HepG2 (cell line): Measurements from ENCODE around the gene INSYN2B. TPM values are rescaled to one million over a fixed set of nuclear protein-coding genes. Genes with fewer than 3 reads are reported as not detected.

Source experiments
- ATAC-seq: fragments of 200-7000 bp; cut with Tn5 transposase; 3 replicates; pipeline ENCODE4 v1.9.1; 2020; ENCODE audit warnings: mild to moderate bottlenecking, moderate library complexity
- Bru-seq: library from RNA; stranded (reverse); fragments of 400-500 nt; gene quantifications from one replicate; lab custom pipeline; 2021; lab: Mats Ljungman, UMichigan
- BruChase-seq, 2 experiments: library from RNA; stranded (reverse); fragments of 400-500 nt; gene quantifications; one replicate each; lab custom pipeline; 2021; lab: Mats Ljungman, UMichigan
- BruUV-seq: library from RNA; stranded (reverse); fragments of 400-500 nt; replicated peaks from 2 replicates; lab custom pipeline; 2021; lab: Mats Ljungman, UMichigan
- CTCF ChIA-PET: fragments of 300-600 bp; formaldehyde crosslinking; extraction: SDS; loops from one replicate; lab custom pipeline; 2021; ENCODE audit warnings: low total read pairs, inconsistent platforms, low intra/inter-chr PET ratio; lab: Yijun Ruan, JAX
- POLR2A ChIA-PET: fragments of 350-600 bp; sonication (Branson Sonifier 250); formaldehyde crosslinking; loops from one replicate; lab custom pipeline; 2020; ENCODE audit warnings: antibody characterized with exemption, inconsistent platforms; lab: Yijun Ruan, JAX
- DNase-seq: peaks from one replicate; pipeline ENCODE4 v3.0.0-alpha.2; 2015; ENCODE audit warnings: low spot score
- FAIRE-seq: peaks from 3 replicates; lab custom pipeline; 2011; peaks lifted over from hg19 to GRCh38; lab: Jason Lieb, UNC
- H2AFZ ChIP-seq: one replicate; pipeline ENCODE4 v1.6.1; 2011; ENCODE audit warnings: low read length, inconsistent platforms
- H3K27ac ChIP-seq: fragments of 300-600 bp; 3 replicates; pipeline ENCODE4 v1.8.0; 2011; ENCODE audit warnings: mixed run types, mild to moderate bottlenecking, mixed read lengths, low read length, inconsistent platforms; ENCODE audit not compliant: insufficient read depth; ENCODE audit errors: extremely low read length
- H3K27me3 ChIP-seq, 2 experiments: fragments of 200-600 bp in 1 of 2; 2 replicates in 1 of 2; 3 replicates in 1 of 2; pipeline versions ENCODE4 v1.6.0 to v1.8.0; 2011; ENCODE audit warnings: low read length in 2 of 2, mild to moderate bottlenecking in 2 of 2, moderate library complexity in 2 of 2, inconsistent platforms in 1 of 2; ENCODE audit not compliant: insufficient read depth in 2 of 2, control insufficient read depth in 1 of 2
- H3K36me3 ChIP-seq, 2 experiments: fragments of 200-600 bp in 1 of 2; replicated peaks in 1 of 2; 2 replicates in 1 of 2; 3 replicates in 1 of 2; pipeline versions ENCODE4 v1.5.1 to v1.8.0; 2011; ENCODE audit warnings: low read length in 2 of 2, inconsistent platforms in 1 of 2; ENCODE audit not compliant: insufficient read depth in 2 of 2, control insufficient read depth in 1 of 2
- H3K4me1 ChIP-seq: 2 replicates; pipeline ENCODE4 v1.5.1; 2012; ENCODE audit warnings: low read length, inconsistent platforms; ENCODE audit not compliant: insufficient read depth
- H3K4me2 ChIP-seq: 2 replicates; pipeline ENCODE4 v1.6.0; 2011; ENCODE audit warnings: low read depth, low read length, inconsistent platforms
- H3K4me3 ChIP-seq, 3 experiments: fragments of 200-600 bp in 1 of 3; sonication (generic), shearing (Covaris generic) in 1 of 3; replicated peaks in 1 of 3; 2 replicates each; pipeline ENCODE4 v1.5.1; 2011 to 2016; ENCODE audit warnings: low read length in 3 of 3, inconsistent platforms in 2 of 3, low read depth in 2 of 3, mild to moderate bottlenecking in 2 of 3, control low read depth in 1 of 3, mixed read lengths in 1 of 3; ENCODE audit not compliant: insufficient read depth in 1 of 3
- H3K79me2 ChIP-seq: one replicate; pipeline ENCODE4 v1.6.1; 2011; ENCODE audit warnings: low read length, inconsistent platforms; ENCODE audit not compliant: insufficient read depth
- H3K9ac ChIP-seq: 2 replicates; pipeline ENCODE4 v1.6.0; 2011; ENCODE audit warnings: mild to moderate bottlenecking, low read depth, low read length, inconsistent platforms; ENCODE audit not compliant: insufficient read depth
- H3K9me3 ChIP-seq: 2 replicates; pipeline ENCODE4 v1.5.1; 2012; ENCODE audit warnings: mild to moderate bottlenecking, low read length
- H4K20me1 ChIP-seq: 2 replicates; pipeline ENCODE4 v1.6.0; 2011; ENCODE audit warnings: inconsistent platforms, mild to moderate bottlenecking, low read length, moderate library complexity; ENCODE audit not compliant: insufficient read depth
- CTCF ChIP-seq: sonication (generic); formaldehyde crosslinking; IDR thresholded peaks from 2 replicates; pipeline ENCODE4 v1.5.0; 2020; ENCODE audit warnings: mild to moderate bottlenecking, missing genetic modification reagents, moderate library complexity
- FOXM1 ChIP-seq: sonication (generic); formaldehyde crosslinking; IDR thresholded peaks from 2 replicates; pipeline ENCODE4 v1.5.0; 2020; ENCODE audit warnings: missing genetic modification reagents
- SMC3 ChIP-seq: IDR thresholded peaks from 2 replicates; pipeline ENCODE4 v1.6.1; 2011; ENCODE audit warnings: low read length, improper control_type of control experiment
- TBP ChIP-seq: sonication (generic); formaldehyde crosslinking; IDR thresholded peaks from 2 replicates; pipeline ENCODE4 v1.5.0; 2020; ENCODE audit warnings: missing genetic modification reagents
- XRCC5 ChIP-seq: fragments of 200-400 bp; formaldehyde crosslinking; optimal IDR thresholded peaks from 2 replicates; pipeline ENCODE3; 2017; ENCODE audit warnings: mild to moderate bottlenecking, low read length
- WGBS: methylation state at CpG from one replicate; pipeline ENCODE4 v1.1.6; 2017; ENCODE audit warnings: low lambda C conversion rate; 5-methylcytosine and 5-hydroxymethylcytosine counted together
- in situ Hi-C: cut with HindIII; loops from 2 replicates; pipeline ENCODE4 v1.10.0; 2017; ENCODE audit warnings: low pct_unique_long_range_greater_than_20kb; ENCODE audit not compliant: extremely low pct_ligation_motif_present
- intact Hi-C: fragments of 100-400 bp; cut with micrococcal nuclease; formaldehyde crosslinking; loops from one replicate; pipeline ENCODE4 v1.10.0; 2022; ENCODE audit not compliant: unreplicated experiment
- long read RNA-seq, 2 experiments: library from RNA in 1 of 2; library from polyadenylated mRNA in 1 of 2; stranded (forward) in 1 of 2; unstranded in 1 of 2; transcript quantifications; one replicate each; pipeline ENCODE4 v2.0.0, GENCODE V29; 2019 to 2022
- polyA minus RNA-seq, 3 experiments: library from RNA; depleted of rRNA, polyadenylated mRNA; stranded (reverse); fragments of >200 nt; gene quantifications; 2 replicates each; pipeline ENCODE4 v1.2.3, GENCODE V29; 2011; ENCODE audit warnings: low replicate concordance in 1 of 3
- polyA plus RNA-seq, 8 experiments: library from polyadenylated mRNA; depleted of rRNA in 3 of 8; stranded (reverse) in 7 of 8; unstranded in 1 of 8; fragments of >200 nt; fragmentation: Illumina TruSeq in 4 of 8; extraction: Trizol in 4 of 8; gene quantifications; 2 replicates each; pipeline versions ENCODE4 v1.2.1 to v1.2.3, GENCODE V29; 2011 to 2016; ENCODE audit warnings: low read depth in 4 of 8, missing spikeins in 1 of 8, mixed read lengths in 1 of 8; ENCODE audit not compliant: insufficient read depth in 1 of 8
- total RNA-seq, 5 experiments: library from RNA; depleted of rRNA; stranded (reverse); fragments of >200 nt; fragmentation: Illumina TruSeq; extraction: Trizol; gene quantifications; 2 replicates each; pipeline ENCODE4 v1.2.3, GENCODE V29; 2016; ENCODE audit warnings: low read depth in 1 of 5

INSYN2B gene
- not detected in 2 replicates for total RNA-seq (2016; rRNA removed; fragmentation: Illumina TruSeq; extraction: Trizol)
- total RNA-seq (2016; cell fraction: cytosol; rRNA removed; fragmentation: Illumina TruSeq; extraction: Trizol; ENCODE audit: low read depth): not detected in 2 replicates
- not detected in 2 replicates for total RNA-seq (2016; cell fraction: insoluble cytoplasmic fraction; rRNA removed; fragmentation: Illumina TruSeq; extraction: Trizol)
- total RNA-seq (2016; cell fraction: membrane; rRNA removed; fragmentation: Illumina TruSeq; extraction: Trizol): not detected in 2 replicates
- total RNA-seq (2016; cell fraction: nucleus; rRNA removed; fragmentation: Illumina TruSeq; extraction: Trizol): not detected in 2 replicates
- polyA plus RNA-seq (2011; rRNA removed): not detected in 2 replicates
- not detected in 2 replicates for polyA plus RNA-seq (2011; cell fraction: cytosol; rRNA removed)
- not detected in 2 replicates for polyA plus RNA-seq (2011; cell fraction: nucleus; rRNA removed)
- polyA plus RNA-seq (2012): not detected in 2 replicates
- not detected in 2 replicates for polyA plus RNA-seq (2016; cell fraction: cytosol; fragmentation: Illumina TruSeq; extraction: Trizol; ENCODE audit: low read depth)
- not detected in 2 replicates for polyA plus RNA-seq (2016; cell fraction: insoluble cytoplasmic fraction; fragmentation: Illumina TruSeq; extraction: Trizol; ENCODE audit: low read depth)
- polyA plus RNA-seq (2016; cell fraction: membrane; fragmentation: Illumina TruSeq; extraction: Trizol; ENCODE audit: low read depth): not detected in 2 replicates
- polyA plus RNA-seq (2016; cell fraction: nucleus; fragmentation: Illumina TruSeq; extraction: Trizol; ENCODE audit: insufficient read depth, low read depth): not detected in 2 replicates
- 0.05 TPM in 1 of 2 replicates, not detected in the other for polyA minus RNA-seq (2011; rRNA and poly(A)+ RNA removed; ENCODE audit: low replicate concordance)
- polyA minus RNA-seq (2011; cell fraction: cytosol; rRNA and poly(A)+ RNA removed): not detected in 2 replicates
- polyA minus RNA-seq (2011; cell fraction: nucleus; rRNA and poly(A)+ RNA removed): not detected in 2 replicates
- not detected for Bru-seq, nascent RNA
- BruChase-seq, experiment 1, labeled RNA remaining after a 6-hour chase: not detected
- BruChase-seq, experiment 2, labeled RNA remaining after a 2-hour chase: not detected
- long read RNA-seq, experiment 1: 0 reads
- long read RNA-seq, experiment 2: 0 reads

DNA sequence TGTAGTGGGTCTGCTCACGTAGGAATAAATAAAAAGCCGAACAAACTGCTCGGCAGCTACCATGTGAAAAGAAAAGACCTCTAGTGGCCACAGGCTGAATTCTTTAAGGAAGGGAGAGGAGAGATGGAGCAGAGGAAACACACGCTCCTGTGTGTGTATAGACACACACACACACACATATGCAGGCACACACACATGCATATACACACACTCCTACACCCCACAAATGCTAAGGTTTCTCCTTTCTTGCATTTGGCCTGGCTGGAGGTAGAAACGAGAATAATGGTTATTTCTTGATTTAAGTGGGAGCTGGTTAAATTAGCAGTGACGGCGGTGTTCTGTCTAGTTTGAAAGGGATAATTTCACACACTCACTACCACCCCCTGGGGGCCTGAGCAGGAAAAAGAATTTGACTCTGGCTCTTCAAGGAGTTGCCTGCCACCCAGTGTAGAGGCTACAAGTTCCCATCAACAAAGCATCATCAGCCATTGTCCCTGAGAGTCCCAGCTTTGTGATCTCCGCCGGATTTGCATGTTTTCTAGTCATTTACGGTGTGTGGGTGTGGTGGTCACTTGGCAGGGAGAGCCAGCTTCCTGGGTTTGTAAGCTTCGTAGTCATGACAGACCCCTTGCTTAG, at the start of gene INSYN2B:
Gene INSYN2B, minus strand, starts transcription at position 78 of the 636 bp plus-strand sequence. CDS start 96,597 bp downstream, outside the sequence.
- Histone ChIP-seq H3K36me3 (no peaks in the 10 kb centered on the region), H4K20me1 (no peaks in the 10 kb centered on the region), H3K9me3 (no peaks in the 10 kb centered on the region), H3K27me3 (no peaks in the 10 kb centered on the region; a peak in 1 of 5 replicates), H3K4me3 (no peak within 1 kb of the TSS), H3K79me2 (no peaks in the 10 kb centered on the region), H3K27ac (no peak within 1 kb of the TSS), H2AFZ (no peak within 1 kb of the TSS), H3K4me1 (no peaks in the 10 kb centered on the region), H3K9ac (no peak within 1 kb of the TSS), H3K4me2 (peak within 1 kb of the TSS; percentile 5; the same call in 1 of the 2 replicates)
- TF ChIP-seq CTCF (CRISPR knock-in tag) (peak; percentile 42), FOXM1 (CRISPR knock-in tag) (no peak), XRCC5 (peak; percentile 45), TBP (CRISPR knock-in tag) (no peak), SMC3 (peak; percentile 15; the same call in 1 of the 2 replicates)
- no TSS peak for BruUV-seq
- peak; percentile 97 for ATAC-seq
- ChIA-PET CTCF (interaction anchor here (0.7 kb wide), 1 partner anchor 278 kb away, joined by 3 read pairs; no protein-coding TSS in a partner anchor), POLR2A (no interaction called here)
- intact Hi-C loops: loop anchor here (2.0 to 5.0 kb wide), 2 partner anchors 278 to 993 kb away; no protein-coding TSS in a partner anchor
- peak; percentile 28 for FAIRE-seq
- WGBS: 13% methylated on average over 11 of the region's 11 CpGs
- in situ Hi-C loops: loop anchor here (5.0 kb wide), 1 partner anchor 283 kb away; no protein-coding TSS in a partner anchor
- DNase-seq: peak; percentile 39
